Measurements from ENCODE around the gene ARFGEF3.

Gene ARFGEF3

GRCh38 chr6:138162955-138163575 is 1.3 kb downstream of the ARFGEF3 start:
- FAIRE-seq: no peak
- no peak for TF ChIP-seq CTCF (IDR thresholded peaks at IDR 0.05; ENCODE audit: insufficient read depth, missing control alignments)
- DNase-seq (ENCODE audit: insufficient read length, low spot score): no peak

- FAIRE-seq: no peak
- DNase-seq (ENCODE audit: insufficient read length, low spot score): no peak
- TF ChIP-seq CTCF (IDR thresholded peaks at IDR 0.05; ENCODE audit: insufficient read depth, missing control alignments): no peak
Observed at GRCh38 chr6:138175596-138175995, 13.9 kb downstream of the ARFGEF3 start.

GRCh38 chr6:138176652-138177232 is 15.0 kb downstream of the ARFGEF3 start:
- no peak for FAIRE-seq
- no peak for TF ChIP-seq CTCF (IDR thresholded peaks at IDR 0.05; ENCODE audit: insufficient read depth, missing control alignments)
- no peak for DNase-seq (ENCODE audit: insufficient read length, low spot score)

GRCh38 chr6:138182939-138183789 is 21.4 kb downstream of the ARFGEF3 start:
- DNase-seq (ENCODE audit: insufficient read length, low spot score) (no peak), FAIRE-seq (no peak)
- TF ChIP-seq CTCF (IDR thresholded peaks at IDR 0.05; ENCODE audit: insufficient read depth, missing control alignments): no peak

GRCh38 chr6:138183790-138184134 is 22.0 kb downstream of the ARFGEF3 start:
- TF ChIP-seq CTCF (IDR thresholded peaks at IDR 0.05; ENCODE audit: insufficient read depth, missing control alignments): no peak
- FAIRE-seq: no peak
- DNase-seq (ENCODE audit: insufficient read length, low spot score): no peak

GRCh38 chr6:138184230-138184629 is 22.5 kb downstream of the ARFGEF3 start:
- TF ChIP-seq CTCF (IDR thresholded peaks at IDR 0.05; ENCODE audit: insufficient read depth, missing control alignments): no peak
- DNase-seq (ENCODE audit: insufficient read length, low spot score) (no peak), FAIRE-seq (no peak)

GRCh38 chr6:138187156-138187555 is 25.4 kb downstream of the ARFGEF3 start:
- TF ChIP-seq CTCF (IDR thresholded peaks at IDR 0.05; ENCODE audit: insufficient read depth, missing control alignments): no peak
- FAIRE-seq: no peak

More at GRCh38 chr6:138187156-138187555, 25.4 kb downstream of the ARFGEF3 start:
- DNase-seq (ENCODE audit: insufficient read length, low spot score): no peak

Measured in D721Med (cell line).